Measurements from ENCODE around the gene HDDC3. TPM values are rescaled to one million over a fixed set of nuclear protein-coding genes. Genes with fewer than 3 reads are reported as not detected.
A peak's percentile ranks its signal among the peaks of the same experiment; 100 is the strongest.

The HDDC3 gene
- total RNA-seq, 1 donor from 2014 or later: 29.4 TPM

GRCh38 chr15:90906181-90906849, 26.0 kb downstream of the HDDC3 start:
- no peak overlapping the region for H3K27ac ChIP-seq
- H3K4me3 ChIP-seq: no peak overlapping the region
- no peaks in the 10 kb centered on the region for H3K27me3 ChIP-seq
- no peaks in the 10 kb centered on the region for H3K9me3 ChIP-seq
- intact Hi-C loops (cut with DNase I): no loop called here
- H3K36me3 ChIP-seq: peaks cover 51 to 56% of the 10 kb centered on the region in 2 donors
- TF ChIP-seq, protein P1, sequence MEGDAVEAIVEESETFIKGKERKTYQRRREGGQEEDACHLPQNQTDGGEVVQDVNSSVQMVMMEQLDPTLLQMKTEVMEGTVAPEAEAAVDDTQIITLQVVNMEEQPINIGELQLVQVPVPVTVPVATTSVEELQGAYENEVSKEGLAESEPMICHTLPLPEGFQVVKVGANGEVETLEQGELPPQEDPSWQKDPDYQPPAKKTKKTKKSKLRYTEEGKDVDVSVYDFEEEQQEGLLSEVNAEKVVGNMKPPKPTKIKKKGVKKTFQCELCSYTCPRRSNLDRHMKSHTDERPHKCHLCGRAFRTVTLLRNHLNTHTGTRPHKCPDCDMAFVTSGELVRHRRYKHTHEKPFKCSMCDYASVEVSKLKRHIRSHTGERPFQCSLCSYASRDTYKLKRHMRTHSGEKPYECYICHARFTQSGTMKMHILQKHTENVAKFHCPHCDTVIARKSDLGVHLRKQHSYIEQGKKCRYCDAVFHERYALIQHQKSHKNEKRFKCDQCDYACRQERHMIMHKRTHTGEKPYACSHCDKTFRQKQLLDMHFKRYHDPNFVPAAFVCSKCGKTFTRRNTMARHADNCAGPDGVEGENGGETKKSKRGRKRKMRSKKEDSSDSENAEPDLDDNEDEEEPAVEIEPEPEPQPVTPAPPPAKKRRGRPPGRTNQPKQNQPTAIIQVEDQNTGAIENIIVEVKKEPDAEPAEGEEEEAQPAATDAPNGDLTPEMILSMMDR (IDR thresholded peaks at IDR 0.05): no peak
- no peak for DNase-seq (ENCODE audit: low spot score in 2 of 2)
- H3K4me1 ChIP-seq: peaks cover 0 to 12% of the 10 kb centered on the region in 2 donors

DNA sequence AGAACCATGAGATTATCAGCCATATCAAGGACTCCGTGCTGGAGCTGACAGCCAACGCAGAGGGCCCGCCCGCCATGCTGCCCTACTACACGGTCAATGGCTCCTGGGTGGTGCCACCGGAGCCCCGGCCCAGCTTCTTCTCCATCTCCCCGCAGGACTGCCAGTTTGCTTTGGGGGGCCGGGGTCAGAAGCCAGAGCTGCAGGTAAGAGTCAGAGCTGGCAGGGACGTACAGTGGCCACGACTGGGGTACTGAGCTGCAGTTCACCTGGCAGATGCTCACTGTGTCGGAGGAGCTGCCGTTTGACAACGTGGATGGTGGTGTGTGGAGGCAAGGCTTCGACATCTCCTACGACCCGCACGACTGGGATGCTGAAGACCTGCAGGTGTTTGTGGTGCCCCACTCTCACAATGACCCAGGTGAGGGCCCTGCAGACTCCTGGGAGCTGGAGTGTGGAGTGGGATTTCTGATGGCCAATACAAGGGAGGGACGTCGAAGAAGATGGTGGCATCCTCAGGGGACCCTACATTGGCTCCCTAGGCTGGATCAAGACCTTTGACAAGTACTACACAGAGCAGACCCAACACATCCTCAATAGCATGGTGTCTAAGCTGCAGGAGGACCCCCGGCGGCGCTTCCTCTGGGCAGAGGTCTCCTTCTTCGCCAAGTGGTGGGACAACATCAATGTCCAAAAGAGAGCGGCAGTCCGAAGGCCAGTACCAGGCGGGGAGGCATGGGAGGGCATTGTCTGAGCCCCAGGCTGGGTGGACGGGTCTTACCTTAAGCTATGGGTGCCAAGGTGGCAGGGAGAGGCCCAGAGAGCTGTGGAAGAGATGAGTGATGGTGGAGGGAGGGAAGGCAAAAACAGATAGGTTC, 26.8 kb downstream of the HDDC3 start:
- no peak overlapping the region for H3K4me3 ChIP-seq

GRCh38 chr15:90904746-90905145, 27.6 kb downstream of the HDDC3 start:
- H3K4me3 ChIP-seq: no peak overlapping the region
- no peak for DNase-seq (ENCODE audit: low spot score in 2 of 2)
- TF ChIP-seq, protein P1 (IDR thresholded peaks at IDR 0.05): no peak
- no peaks in the 10 kb centered on the region for H3K9me3 ChIP-seq
- intact Hi-C loops (cut with DNase I): no loop called here
- peaks cover 36 to 40% of the 10 kb centered on the region in 2 donors for H3K36me3 ChIP-seq
- H3K27me3 ChIP-seq: no peaks in the 10 kb centered on the region
- H3K27ac ChIP-seq: no peak overlapping the region
- H3K4me1 ChIP-seq: peaks cover 0 to 12% of the 10 kb centered on the region in 2 donors

More for the DNA sequence above, 26.8 kb downstream of the HDDC3 start:
- Histone ChIP-seq H3K36me3 (peaks cover 44 to 48% of the 10 kb centered on the region in 2 donors), H3K27me3 (no peaks in the 10 kb centered on the region), H3K4me1 (peaks cover 0 to 12% of the 10 kb centered on the region in 2 donors), H3K9me3 (no peaks in the 10 kb centered on the region), H3K27ac (no peak overlapping the region)
- no peak for DNase-seq (ENCODE audit: low spot score in 2 of 2)
- TF ChIP-seq, protein P1 (IDR thresholded peaks at IDR 0.05): no peak
- intact Hi-C loops (cut with DNase I): no loop called here

- peaks cover 28 to 36% of the 10 kb centered on the region in 2 donors for H3K36me3 ChIP-seq
- no peaks in the 10 kb centered on the region for H3K9me3 ChIP-seq
- H3K4me3 ChIP-seq: peak overlapping the region; percentile 82 to 89
- peaks cover 0 to 12% of the 10 kb centered on the region in 2 donors for H3K4me1 ChIP-seq
- TF ChIP-seq, protein P1 (IDR thresholded peaks at IDR 0.05): no peak
- peak overlapping the region; percentile 90 to 96 for H3K27ac ChIP-seq
- no peaks in the 10 kb centered on the region for H3K27me3 ChIP-seq
- intact Hi-C loops (cut with DNase I): no loop called here
- no peak for DNase-seq (ENCODE audit: low spot score in 2 of 2)
Observed at GRCh38 chr15:90903733-90904536, 28.4 kb downstream of the HDDC3 start.

All from ascending aorta (tissue), 2 donors.